Measurements from ENCODE around the gene WNT9B. TPM values are rescaled to one million over a fixed set of nuclear protein-coding genes. Genes with fewer than 3 reads are reported as not detected.
"Not testable (repeated sequence)": the region's sequence is repeated elsewhere in the genome, so short reads cannot be mapped to it uniquely, and the experiment has no call there.

Gene WNT9B
- total and polyA plus RNA-seq, 4 donors, result 0.05 to 0.84 (median 0.57) TPM; not detected in 1

DNA sequence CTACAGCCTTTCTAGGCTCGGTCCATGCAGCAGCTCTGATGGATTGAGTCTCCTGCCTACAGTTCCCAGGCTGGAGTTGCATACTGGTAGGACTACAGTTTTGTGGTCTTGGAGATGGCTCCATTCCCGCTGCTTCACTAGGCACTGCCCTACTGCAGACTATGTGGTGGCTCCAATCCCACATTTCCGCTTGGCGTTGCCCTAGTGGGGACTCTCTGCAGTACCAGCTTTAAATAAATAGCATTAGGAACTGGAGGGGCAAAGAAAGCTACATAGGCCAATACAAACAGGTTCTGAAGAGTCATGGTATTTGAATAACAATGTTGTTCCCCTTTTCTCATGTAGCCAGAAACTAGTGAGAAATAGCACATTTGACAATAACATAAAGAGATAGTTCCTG, 66.1 kb downstream of the WNT9B start:
- intact Hi-C loops (cut with DNase I), result no loop called here
- no peak overlapping the region for H3K27ac ChIP-seq (ENCODE audit: low read depth in 1 of 2, low read length in 2 of 2)
- no peaks in the 10 kb centered on the region for H3K4me1 ChIP-seq (ENCODE audit: control insufficient read depth in 1 of 2, insufficient read depth in 2 of 2, low read length in 2 of 2)
- no peak overlapping the region for H3K4me3 ChIP-seq (ENCODE audit: low read length in 2 of 2)
- 53 to 72% methylated on average over 4 of the region's 4 CpGs for WGBS, 2 donors
- no peaks in the 10 kb centered on the region for H3K36me3 ChIP-seq (ENCODE audit: control insufficient read depth in 1 of 2, insufficient read depth in 2 of 2, low read length in 1 of 2)
- DNase-seq (no peak), ATAC-seq (ENCODE audit: low FRiP score) (no peak)
- H3K27me3 ChIP-seq (ENCODE audit: control insufficient read depth in 1 of 2, insufficient read depth in 2 of 2, low read length in 1 of 2), result no peaks in the 10 kb centered on the region
- no peaks in the 10 kb centered on the region for H3K9me3 ChIP-seq (ENCODE audit: control insufficient read depth, low read length)

DNA sequence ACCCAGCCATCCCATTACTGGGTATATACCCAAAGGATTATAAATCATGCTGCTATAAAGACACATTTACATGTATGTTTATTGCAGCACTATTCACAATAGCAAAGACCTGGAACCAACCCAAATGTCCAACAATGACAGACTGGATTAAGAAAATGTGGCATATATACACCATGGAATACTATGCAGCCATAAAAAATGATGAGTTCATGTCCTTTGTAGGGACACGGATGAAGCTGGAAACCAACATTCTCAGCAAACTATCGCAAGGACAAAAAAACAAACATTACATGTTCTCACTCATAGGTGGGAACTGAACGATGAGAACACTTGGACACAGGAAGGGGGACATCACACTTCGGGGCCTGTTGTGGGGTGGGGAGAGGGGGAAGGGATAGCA, 70.6 kb downstream of the WNT9B start:
- ATAC-seq (ENCODE audit: low FRiP score); H3K9me3 ChIP-seq (ENCODE audit: control insufficient read depth, low read length); H3K27me3 ChIP-seq (ENCODE audit: control insufficient read depth in 1 of 2, insufficient read depth in 2 of 2, low read length in 1 of 2); intact Hi-C loops (cut with DNase I); H3K27ac ChIP-seq (ENCODE audit: low read depth in 1 of 2, low read length in 2 of 2); H3K36me3 ChIP-seq (ENCODE audit: control insufficient read depth in 1 of 2, insufficient read depth in 2 of 2, low read length in 1 of 2); H3K4me1 ChIP-seq (ENCODE audit: control insufficient read depth in 1 of 2, insufficient read depth in 2 of 2, low read length in 2 of 2); H3K4me3 ChIP-seq (ENCODE audit: low read length in 2 of 2); DNase-seq: not testable (repeated sequence)
- 75% methylated on average over 4 of the region's 4 CpGs for WGBS, 2 donors

DNA sequence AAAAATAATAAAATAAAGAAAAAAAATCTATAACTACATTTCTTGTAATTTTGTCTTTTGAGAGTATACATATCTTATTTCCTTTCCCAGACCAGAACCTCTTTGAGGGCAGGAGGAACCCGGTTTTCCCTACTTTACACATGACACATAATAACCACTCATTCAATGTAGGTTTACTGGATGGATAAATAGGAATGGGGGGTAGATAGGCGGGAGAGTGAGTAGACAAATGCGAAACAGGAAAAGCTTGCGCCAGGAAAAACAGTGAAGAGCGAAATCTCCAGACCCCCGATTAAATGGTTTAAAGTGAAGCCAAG, 71.1 kb downstream of the WNT9B start:
- H3K27ac ChIP-seq (ENCODE audit: low read depth in 1 of 2, low read length in 2 of 2), result peak overlapping the region; percentile 34 to 82
- DNase-seq (no peak), ATAC-seq (ENCODE audit: low FRiP score) (peak; percentile 35)
- H3K36me3 ChIP-seq (ENCODE audit: control insufficient read depth in 1 of 2, insufficient read depth in 2 of 2, low read length in 1 of 2), result no peaks in the 10 kb centered on the region
- H3K27me3 ChIP-seq (ENCODE audit: control insufficient read depth in 1 of 2, insufficient read depth in 2 of 2, low read length in 1 of 2), result no peaks in the 10 kb centered on the region
- H3K4me3 ChIP-seq (ENCODE audit: low read length in 2 of 2), result peak overlapping the region; percentile 45 to 99
- 0 to 1% methylated on average over 6 of the region's 6 CpGs for WGBS, 2 donors
- H3K4me1 ChIP-seq (ENCODE audit: control insufficient read depth in 1 of 2, insufficient read depth in 2 of 2, low read length in 2 of 2), result no peaks in the 10 kb centered on the region
- intact Hi-C loops (cut with DNase I), result no loop called here
- H3K9me3 ChIP-seq (ENCODE audit: control insufficient read depth, low read length), result no peaks in the 10 kb centered on the region

DNA sequence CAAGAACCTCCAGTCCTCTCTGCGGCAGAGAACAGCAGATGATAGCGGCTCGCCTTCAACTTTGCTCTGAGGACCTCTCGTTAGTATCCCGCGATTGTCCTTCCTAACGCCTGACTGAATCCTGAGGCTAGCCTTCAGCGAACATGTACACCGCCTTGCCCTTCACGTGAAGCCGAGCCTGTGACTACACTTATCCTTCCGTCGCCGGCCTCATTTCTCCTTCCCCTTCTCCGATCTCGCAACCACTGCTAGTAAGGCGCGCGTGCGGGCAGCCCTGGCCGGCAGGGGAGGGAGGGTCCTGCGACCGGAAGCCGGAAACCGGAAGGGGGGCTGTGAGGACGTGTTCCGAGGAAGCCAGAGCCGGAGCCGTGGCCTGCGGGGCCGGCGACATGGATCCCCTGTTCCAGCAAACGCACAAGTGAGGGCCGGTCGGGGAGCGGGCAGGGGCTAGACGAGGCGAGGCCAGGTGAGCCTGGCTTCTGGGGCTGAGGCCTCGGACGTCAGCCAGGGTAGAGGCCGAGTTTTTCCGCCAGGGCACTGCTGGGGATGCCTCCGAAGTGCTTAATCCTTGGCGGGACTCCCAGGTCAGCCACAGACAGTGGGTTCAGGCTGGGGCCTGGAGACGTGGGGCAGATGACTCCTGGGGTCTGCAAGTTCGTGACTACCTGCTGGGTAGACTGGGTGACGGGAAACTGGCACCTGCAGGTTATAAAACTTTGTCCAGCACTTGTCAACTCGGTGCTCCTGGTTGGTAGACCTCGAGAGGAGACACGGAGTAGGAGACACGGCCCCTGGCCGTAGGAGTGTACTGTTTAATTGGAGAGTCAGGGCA, 71.6 kb downstream of the WNT9B start, which contains the start of gene GOSR2:
Gene GOSR2, plus strand, starts transcription at position 357 of the 832 bp plus-strand sequence. Its CDS starts 33 bp downstream, at position 390.
- H3K27ac ChIP-seq (ENCODE audit: low read depth in 1 of 2, low read length in 2 of 2), result peak within 1 kb of the TSS; percentile 34 to 82
- 0% methylated on average over 51 to 52 of the region's 52 CpGs for WGBS, 2 donors
- no peaks in the 10 kb centered on the region for H3K36me3 ChIP-seq (ENCODE audit: control insufficient read depth in 1 of 2, insufficient read depth in 2 of 2, low read length in 1 of 2)
- H3K4me3 ChIP-seq (ENCODE audit: low read length in 2 of 2), result peak within 1 kb of the TSS; percentile 86 to 99
- H3K4me1 ChIP-seq (ENCODE audit: control insufficient read depth in 1 of 2, insufficient read depth in 2 of 2, low read length in 2 of 2), result no peaks in the 10 kb centered on the region
- intact Hi-C loops (cut with DNase I), result no loop called here
- no peaks in the 10 kb centered on the region for H3K27me3 ChIP-seq (ENCODE audit: control insufficient read depth in 1 of 2, insufficient read depth in 2 of 2, low read length in 1 of 2)
- ATAC-seq (ENCODE audit: low FRiP score) (peak; percentile 98), DNase-seq (peak; percentile 94 to 97)
- no peaks in the 10 kb centered on the region for H3K9me3 ChIP-seq (ENCODE audit: control insufficient read depth, low read length)

DNA sequence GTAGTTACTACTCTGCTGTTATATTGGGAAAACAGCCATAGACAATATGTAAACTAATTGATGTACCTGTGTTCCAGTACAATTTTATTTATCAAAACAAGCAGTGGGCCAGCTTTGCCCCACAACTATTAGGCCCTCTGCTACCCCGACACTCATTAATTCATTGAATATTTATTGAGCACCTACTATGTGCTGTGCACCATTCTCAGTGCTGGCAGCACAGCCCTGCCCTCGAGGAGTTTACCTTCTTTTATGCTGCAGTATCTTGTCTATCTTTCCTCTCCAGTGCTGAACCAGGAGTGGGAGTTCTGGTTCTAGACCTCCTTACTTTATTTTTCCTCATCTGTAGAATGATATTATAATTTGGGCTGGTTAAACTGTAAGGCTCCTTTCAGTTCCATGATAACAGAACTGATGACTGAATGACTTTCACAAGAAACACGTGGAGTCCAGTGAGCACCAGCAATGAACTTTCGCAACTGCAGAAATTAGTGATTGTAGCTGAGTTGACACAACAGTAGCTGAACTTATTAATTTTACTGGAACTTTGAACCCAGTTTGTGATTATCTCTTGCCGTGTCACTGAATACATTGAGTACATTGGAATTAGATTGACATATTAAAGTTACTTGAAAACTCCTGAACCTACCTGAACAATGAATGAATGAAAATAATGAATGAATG, 73.9 kb downstream of the WNT9B start:
- WGBS, 2 donors, result 73 to 74% methylated on average over 5 of the region's 5 CpGs
- ATAC-seq (ENCODE audit: low FRiP score), result no peak
- Histone ChIP-seq H3K36me3 (ENCODE audit: control insufficient read depth in 1 of 2, insufficient read depth in 2 of 2, low read length in 1 of 2) (no peaks in the 10 kb centered on the region), H3K4me3 (ENCODE audit: low read length in 2 of 2) (peak overlapping the region in 1 of 2 donors; percentile 15), H3K9me3 (ENCODE audit: control insufficient read depth, low read length) (no peaks in the 10 kb centered on the region), H3K27ac (ENCODE audit: low read depth in 1 of 2, low read length in 2 of 2) (no peak overlapping the region), H3K4me1 (ENCODE audit: control insufficient read depth in 1 of 2, insufficient read depth in 2 of 2, low read length in 2 of 2) (no peaks in the 10 kb centered on the region), H3K27me3 (ENCODE audit: control insufficient read depth in 1 of 2, insufficient read depth in 2 of 2, low read length in 1 of 2) (no peaks in the 10 kb centered on the region)
- DNase-seq, result no peak
- intact Hi-C loops (cut with DNase I), result no loop called here

DNA sequence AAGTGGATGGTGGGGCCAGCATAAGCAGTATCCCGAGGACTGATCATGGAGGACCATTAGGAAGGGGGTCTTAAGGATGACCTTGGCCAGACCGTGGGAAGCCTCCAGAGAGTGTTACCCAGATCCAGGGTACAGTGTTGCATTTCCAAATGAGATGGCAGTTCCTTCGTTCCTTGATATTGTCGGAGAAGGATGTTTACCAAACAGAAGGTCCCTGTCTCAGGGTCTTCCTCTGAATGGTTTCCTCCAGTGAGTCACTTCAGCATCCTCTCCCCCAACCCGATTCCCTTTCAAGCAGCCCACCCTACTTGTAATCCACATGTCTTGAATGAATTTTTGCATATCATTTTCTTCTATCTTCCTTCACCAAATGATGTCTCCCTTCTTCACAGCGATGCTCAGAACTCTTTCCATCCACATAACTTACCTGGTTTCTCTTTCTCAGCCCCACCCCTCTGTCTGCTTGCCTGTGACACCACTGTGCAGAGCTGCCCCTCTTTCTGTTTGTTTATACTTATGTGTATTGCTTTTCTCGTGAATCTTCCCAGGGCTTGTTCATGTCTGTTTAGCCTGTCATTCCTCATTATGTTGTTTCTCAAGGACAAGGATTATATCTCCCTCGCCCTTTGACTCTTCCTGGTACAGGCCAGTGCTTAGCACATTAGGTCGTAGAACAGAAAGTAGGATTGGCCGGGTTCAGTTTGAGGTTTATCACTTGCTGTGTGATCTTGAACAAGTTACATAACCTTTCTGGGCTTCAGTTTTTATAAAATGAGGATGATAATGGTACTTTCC, 77.3 kb downstream of the WNT9B start:
- no peak for DNase-seq
- H3K9me3 ChIP-seq (ENCODE audit: control insufficient read depth, low read length), result no peaks in the 10 kb centered on the region
- no peaks in the 10 kb centered on the region for H3K4me1 ChIP-seq (ENCODE audit: control insufficient read depth in 1 of 2, insufficient read depth in 2 of 2, low read length in 2 of 2)
- 80 to 81% methylated on average over 10 of the region's 10 CpGs for WGBS, 2 donors
- H3K27me3 ChIP-seq (ENCODE audit: control insufficient read depth in 1 of 2, insufficient read depth in 2 of 2, low read length in 1 of 2), result no peaks in the 10 kb centered on the region
- H3K36me3 ChIP-seq (ENCODE audit: control insufficient read depth in 1 of 2, insufficient read depth in 2 of 2, low read length in 1 of 2), result peaks cover 2 to 3% of the 10 kb centered on the region in 2 donors
- H3K4me3 ChIP-seq (ENCODE audit: low read length in 2 of 2), result no peak overlapping the region
- H3K27ac ChIP-seq (ENCODE audit: low read depth in 1 of 2, low read length in 2 of 2), result no peak overlapping the region
- ATAC-seq (ENCODE audit: low FRiP score), result no peak
- intact Hi-C loops (cut with DNase I), result no loop called here

GRCh38 chr17:46929413-46929812, 78.0 kb downstream of the WNT9B start:
- ATAC-seq (ENCODE audit: low FRiP score), result no peak
- no peaks in the 10 kb centered on the region for H3K27me3 ChIP-seq (ENCODE audit: control insufficient read depth in 1 of 2, insufficient read depth in 2 of 2, low read length in 1 of 2)
- H3K4me1 ChIP-seq (ENCODE audit: control insufficient read depth in 1 of 2, insufficient read depth in 2 of 2, low read length in 2 of 2), result no peaks in the 10 kb centered on the region
- H3K27ac ChIP-seq (ENCODE audit: low read depth in 1 of 2, low read length in 2 of 2), result no peak overlapping the region
- no peak overlapping the region for H3K4me3 ChIP-seq (ENCODE audit: low read length in 2 of 2)
- H3K9me3 ChIP-seq (ENCODE audit: control insufficient read depth, low read length), result no peaks in the 10 kb centered on the region
- peaks cover 3 to 4% of the 10 kb centered on the region in 2 donors for H3K36me3 ChIP-seq (ENCODE audit: control insufficient read depth in 1 of 2, insufficient read depth in 2 of 2, low read length in 1 of 2)
- intact Hi-C loops (cut with DNase I), result no loop called here
- DNase-seq, result no peak
- 51 to 55% methylated on average over 6 of the region's 6 CpGs for WGBS, 2 donors

DNA sequence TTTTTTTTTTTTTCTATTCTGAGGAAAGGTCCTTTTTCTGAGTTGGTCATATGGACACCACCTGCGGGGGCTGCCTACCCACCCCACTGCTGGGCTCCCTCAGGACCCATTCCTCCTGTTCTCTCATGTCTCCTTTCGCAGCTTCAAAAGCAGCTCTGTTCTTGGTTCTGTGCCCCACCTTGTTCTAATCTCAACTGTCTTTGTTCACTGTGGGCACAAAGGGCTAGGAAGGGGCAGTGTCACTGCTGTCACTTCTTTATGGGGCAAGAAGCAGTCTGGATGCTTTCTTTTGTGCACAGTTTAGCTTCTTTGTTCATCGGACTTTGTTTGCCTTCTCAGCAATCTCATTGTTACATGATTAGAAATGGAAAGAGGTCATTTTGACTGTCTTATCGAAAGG, 78.7 kb downstream of the WNT9B start:
- Histone ChIP-seq H3K4me3 (ENCODE audit: low read length in 2 of 2) (no peak overlapping the region), H3K4me1 (ENCODE audit: control insufficient read depth in 1 of 2, insufficient read depth in 2 of 2, low read length in 2 of 2) (no peaks in the 10 kb centered on the region), H3K27ac (ENCODE audit: low read depth in 1 of 2, low read length in 2 of 2) (no peak overlapping the region), H3K36me3 (ENCODE audit: control insufficient read depth in 1 of 2, insufficient read depth in 2 of 2, low read length in 1 of 2) (peaks cover 4 to 7% of the 10 kb centered on the region in 2 donors), H3K27me3 (ENCODE audit: control insufficient read depth in 1 of 2, insufficient read depth in 2 of 2, low read length in 1 of 2) (no peaks in the 10 kb centered on the region), H3K9me3 (ENCODE audit: control insufficient read depth, low read length) (no peaks in the 10 kb centered on the region)
- no peak for ATAC-seq (ENCODE audit: low FRiP score)
- WGBS, 2 donors, result 87 to 90% methylated on average over 4 of the region's 4 CpGs
- no peak for DNase-seq
- intact Hi-C loops (cut with DNase I), result no loop called here

All from aorta (tissue), 5 donors.